Lung (tissue), 12 donors: ENCODE measurements around the gene MAP3K12. TPM values are rescaled to one million over a fixed set of nuclear protein-coding genes. Genes with fewer than 3 reads are reported as not detected.

Experiments used
- ATAC-seq: fragments of 200-7000 bp; cut with Tn5 transposase; one replicate; pipeline ENCODE4 v1.9.1; 2020; ENCODE audit warnings: moderate number of reproducible peaks; ENCODE audit not compliant: insufficient read depth, low FRiP score
- DNase-seq, 3 donors: peaks; one replicate each; pipeline ENCODE4 v3.0.0-alpha.2; 2013 to 2017
- H3K27ac ChIP-seq, 2 donors: one replicate each; pipeline ENCODE4 v1.5.1; 2013; ENCODE audit warnings: mild to moderate bottlenecking in 2 of 2, moderate library complexity in 2 of 2, control low read depth in 1 of 2, inconsistent platforms in 1 of 2, low read depth in 1 of 2, low read length in 1 of 2
- H3K27me3 ChIP-seq, 3 donors: one replicate each; pipeline ENCODE4 v1.5.1; 2013; ENCODE audit warnings: low read length in 2 of 3; ENCODE audit not compliant: control insufficient read depth in 3 of 3, insufficient read depth in 3 of 3
- H3K36me3 ChIP-seq, 4 donors: one replicate each; pipeline ENCODE4 v1.5.1; 2013; ENCODE audit warnings: low read length in 4 of 4, mild to moderate bottlenecking in 1 of 4, moderate library complexity in 1 of 4; ENCODE audit not compliant: control insufficient read depth in 4 of 4, insufficient read depth in 4 of 4
- H3K4me1 ChIP-seq, 5 donors: one replicate each; pipeline ENCODE4 v1.5.1; 2013; ENCODE audit warnings: low read length in 5 of 5, mild to moderate bottlenecking in 2 of 5, moderate library complexity in 1 of 5; ENCODE audit not compliant: control insufficient read depth in 5 of 5, insufficient read depth in 5 of 5
- H3K4me3 ChIP-seq: one replicate; pipeline ENCODE4 v1.5.1; 2013; ENCODE audit warnings: mild to moderate bottlenecking, control low read depth, moderate library complexity
- H3K9ac ChIP-seq, 2 donors: one replicate each; pipeline ENCODE4 v1.5.1; 2013; ENCODE audit warnings: low read length in 2 of 2, control low read depth in 1 of 2; ENCODE audit not compliant: insufficient read depth in 1 of 2
- H3K9me3 ChIP-seq, 4 donors: one replicate each; pipeline ENCODE4 v1.5.1; 2013; ENCODE audit warnings: low read length in 3 of 4, mild to moderate bottlenecking in 1 of 4, moderate library complexity in 1 of 4; ENCODE audit not compliant: control insufficient read depth in 4 of 4, insufficient read depth in 3 of 4
- WGBS, 2 donors: extraction: QIAGEN DNeasy Blood & Tissue Kit; methylation state at CpG; one replicate each; pipeline ENCODE4 v1.1.7; 2013; 5-methylcytosine and 5-hydroxymethylcytosine counted together
- polyA plus RNA-seq, 2 donors: library from polyadenylated mRNA; stranded (reverse); fragments of 200-250 nt; gene quantifications; one replicate each; pipeline ENCODE4 v1.2.1, GENCODE V29; 2013
- total RNA-seq, 2 donors: library from RNA; depleted of rRNA in 1 of 2; stranded (reverse); fragments of >200 nt in 1 of 2; gene quantifications; one replicate each; pipeline ENCODE4 v1.2.1, GENCODE V29; 2014 to 2021
- TF ChIP-seq, protein P1 (sequence below): IDR thresholded peaks from 2 replicates; pipeline ENCODE4 v1.5.1; 2012; ENCODE audit warnings: mild to moderate bottlenecking; ENCODE audit errors: control extremely low read depth, extremely low read depth
- donor health status: control.
- donor health status: control.
- donor health status: Bipolar disorder and iron deficiency.
- donor health status: healthy.
- donor health status: DM: yes; HTN: yes; CAD: no.

The MAP3K12 gene
- total and polyA plus RNA-seq, 4 donors: 13.4 to 25.4 (median 20.1) TPM

DNA sequence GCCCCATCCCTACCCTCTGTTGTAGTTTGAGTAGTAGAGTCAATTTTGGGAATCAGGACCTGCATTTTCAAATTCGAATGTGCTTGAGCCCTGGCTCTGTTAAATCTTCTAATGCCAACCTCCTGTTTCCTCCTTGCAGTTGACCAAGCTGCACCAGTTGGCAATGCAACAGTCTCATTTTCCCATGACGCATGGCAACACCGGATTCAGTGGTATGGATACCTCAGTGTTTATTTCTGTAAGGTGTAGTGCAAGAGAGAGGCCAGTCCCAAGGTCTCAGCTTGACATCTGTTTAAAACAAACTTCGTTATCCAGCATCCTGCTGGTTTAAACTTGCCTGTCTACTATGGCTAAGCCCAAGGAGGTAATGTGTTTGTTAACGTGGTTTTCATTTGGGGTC lies 32.2 kb downstream of the MAP3K12 start:
- no peak for ATAC-seq
- WGBS, 2 donors: 80 to 89% methylated on average over 5 of the region's 5 CpGs
- H3K36me3 ChIP-seq: peaks cover 59 to 87% (median 77%) of the 10 kb centered on the region in 4 donors

DNA sequence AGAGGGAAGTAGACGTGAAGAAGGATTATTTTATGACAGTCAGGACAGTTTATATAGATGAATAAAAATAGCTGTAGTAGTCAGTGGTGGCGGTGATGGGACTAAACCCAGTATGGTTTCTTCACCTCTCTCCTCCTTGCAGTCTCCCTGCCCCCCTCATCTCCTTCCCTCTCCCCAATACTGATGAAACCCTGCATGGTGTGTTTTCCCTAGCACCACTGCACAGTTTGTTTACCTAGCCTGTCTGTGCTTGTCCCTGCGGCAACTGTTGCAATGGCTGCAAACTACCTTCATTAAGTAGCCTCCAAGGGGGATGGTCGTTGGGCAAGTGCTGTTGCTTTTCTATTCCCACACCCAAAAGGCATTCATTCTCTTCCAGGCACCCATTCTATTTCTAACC lies 32.6 kb downstream of the MAP3K12 start:
- ATAC-seq: no peak
- no peak for DNase-seq
- no peak overlapping the region for H3K4me3 ChIP-seq
- TF ChIP-seq, protein P1, sequence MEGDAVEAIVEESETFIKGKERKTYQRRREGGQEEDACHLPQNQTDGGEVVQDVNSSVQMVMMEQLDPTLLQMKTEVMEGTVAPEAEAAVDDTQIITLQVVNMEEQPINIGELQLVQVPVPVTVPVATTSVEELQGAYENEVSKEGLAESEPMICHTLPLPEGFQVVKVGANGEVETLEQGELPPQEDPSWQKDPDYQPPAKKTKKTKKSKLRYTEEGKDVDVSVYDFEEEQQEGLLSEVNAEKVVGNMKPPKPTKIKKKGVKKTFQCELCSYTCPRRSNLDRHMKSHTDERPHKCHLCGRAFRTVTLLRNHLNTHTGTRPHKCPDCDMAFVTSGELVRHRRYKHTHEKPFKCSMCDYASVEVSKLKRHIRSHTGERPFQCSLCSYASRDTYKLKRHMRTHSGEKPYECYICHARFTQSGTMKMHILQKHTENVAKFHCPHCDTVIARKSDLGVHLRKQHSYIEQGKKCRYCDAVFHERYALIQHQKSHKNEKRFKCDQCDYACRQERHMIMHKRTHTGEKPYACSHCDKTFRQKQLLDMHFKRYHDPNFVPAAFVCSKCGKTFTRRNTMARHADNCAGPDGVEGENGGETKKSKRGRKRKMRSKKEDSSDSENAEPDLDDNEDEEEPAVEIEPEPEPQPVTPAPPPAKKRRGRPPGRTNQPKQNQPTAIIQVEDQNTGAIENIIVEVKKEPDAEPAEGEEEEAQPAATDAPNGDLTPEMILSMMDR: no peak
- H3K27me3 ChIP-seq: no peaks in the 10 kb centered on the region
- H3K4me1 ChIP-seq: peaks cover 0 to 16% (median 0%) of the 10 kb centered on the region in 5 donors
- 81 to 84% methylated on average over 4 of the region's 4 CpGs for WGBS, 2 donors
- H3K36me3 ChIP-seq: peaks cover 59 to 85% (median 76%) of the 10 kb centered on the region in 4 donors
- H3K27ac ChIP-seq: no peak overlapping the region
- no peak overlapping the region for H3K9ac ChIP-seq
- no peaks in the 10 kb centered on the region for H3K9me3 ChIP-seq

More for the DNA sequence above, 32.2 kb downstream of the MAP3K12 start:
- Histone ChIP-seq H3K4me1 (peaks cover 0 to 16% (median 0%) of the 10 kb centered on the region in 5 donors), H3K27ac (no peak overlapping the region), H3K27me3 (no peaks in the 10 kb centered on the region), H3K9me3 (no peaks in the 10 kb centered on the region), H3K4me3 (no peak overlapping the region), H3K9ac (no peak overlapping the region)
- DNase-seq: no peak
- TF ChIP-seq, protein P1: no peak

DNA sequence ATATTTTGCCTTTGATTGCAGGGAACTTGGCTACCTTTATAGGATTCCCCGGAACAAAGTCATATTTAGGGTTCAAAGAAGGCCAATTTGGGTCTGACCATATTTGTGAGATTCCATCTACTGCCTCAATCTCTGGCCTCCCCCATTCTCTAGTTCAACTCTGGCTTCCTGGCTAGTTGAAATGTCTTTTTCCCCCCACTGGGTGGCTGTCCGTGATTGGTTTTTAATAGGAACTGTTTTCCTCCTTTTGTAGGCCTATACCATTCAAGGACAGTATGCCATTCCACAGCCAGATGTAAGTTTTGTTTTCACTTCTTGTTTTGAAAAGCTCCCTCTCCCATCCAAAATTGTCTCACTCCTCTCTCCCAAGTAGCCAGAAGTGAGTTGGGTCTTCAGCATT lies 33.6 kb downstream of the MAP3K12 start:
- no peaks in the 10 kb centered on the region for H3K9me3 ChIP-seq
- no peak for ATAC-seq
- H3K4me3 ChIP-seq: no peak overlapping the region
- DNase-seq: no peak
- no peaks in the 10 kb centered on the region for H3K27me3 ChIP-seq
- peaks cover 0 to 19% (median 0%) of the 10 kb centered on the region in 5 donors for H3K4me1 ChIP-seq
- H3K36me3 ChIP-seq: peaks cover 57 to 87% (median 78%) of the 10 kb centered on the region in 4 donors
- no peak overlapping the region for H3K9ac ChIP-seq
- whole genome bisulfite sequencing, 2 donors: 74 to 80% methylated on average over 2 of the region's 2 CpGs
- TF ChIP-seq, protein P1: no peak
- H3K27ac ChIP-seq: no peak overlapping the region

DNA sequence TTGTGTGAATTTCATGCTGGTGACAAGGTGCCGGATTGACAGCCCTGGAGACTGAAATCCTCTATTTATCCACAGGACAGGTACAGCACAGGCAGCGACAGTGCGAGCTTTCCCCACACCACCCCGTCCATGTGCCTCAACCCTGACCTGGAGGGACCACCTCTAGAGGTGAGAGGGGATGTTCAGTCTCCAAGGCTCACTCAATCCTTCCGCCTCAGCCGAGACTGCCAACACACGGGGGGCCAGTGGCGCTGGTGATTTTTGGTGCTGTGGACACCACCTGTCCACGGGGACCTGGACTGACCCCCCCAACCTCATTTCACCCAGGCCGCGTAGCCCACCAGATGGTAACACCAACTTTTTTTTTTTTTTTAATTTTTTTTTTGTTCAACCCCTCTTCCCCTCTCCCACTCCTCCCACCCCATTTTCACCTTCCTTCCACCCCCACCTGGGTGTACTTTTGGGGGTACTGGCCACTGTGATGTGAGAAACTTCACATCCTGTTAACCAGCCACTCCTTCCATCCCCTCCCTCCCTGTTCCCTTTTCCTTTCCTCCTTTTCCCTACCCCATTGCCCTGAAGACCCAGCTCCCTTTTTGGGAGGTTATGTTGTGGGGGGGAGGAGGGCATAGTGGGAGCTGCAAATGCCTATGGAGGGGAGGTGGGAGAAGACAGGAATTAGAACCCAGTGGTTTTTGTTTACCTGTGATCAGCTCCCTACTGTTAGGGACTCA lies 34.4 kb downstream of the MAP3K12 start:
- no peak for DNase-seq
- peaks cover 0 to 19% (median 0%) of the 10 kb centered on the region in 5 donors for H3K4me1 ChIP-seq
- no peak overlapping the region for H3K4me3 ChIP-seq
- no peaks in the 10 kb centered on the region for H3K27me3 ChIP-seq
- no peak overlapping the region for H3K27ac ChIP-seq
- WGBS, 2 donors: 96% methylated on average over 11 of the region's 11 CpGs
- H3K36me3 ChIP-seq: peaks cover 59 to 91% (median 77%) of the 10 kb centered on the region in 4 donors
- TF ChIP-seq, protein P1: no peak
- ATAC-seq: no peak
- H3K9me3 ChIP-seq: no peaks in the 10 kb centered on the region
- H3K9ac ChIP-seq: no peak overlapping the region
